Type B pancreatic cell (in vitro differentiated cells): Measurements from ENCODE around the gene DPYSL3. TPM values are rescaled to one million over a fixed set of nuclear protein-coding genes. Genes with fewer than 3 reads are reported as not detected.
A peak's percentile ranks its signal among the peaks of the same experiment; 100 is the strongest.

Source experiments
- DNase-seq: peaks from one replicate; pipeline ENCODE4 v3.0.0; 2021; ENCODE audit warnings: mixed read lengths; ENCODE audit not compliant: unreplicated experiment; ENCODE audit errors: extremely low spot score
- H3K27ac Mint-ChIP-seq: 2 replicates; pipeline ENCODE4 v1.8.0; 2021; ENCODE audit warnings: mild to moderate bottlenecking, mixed read lengths
- H3K27me3 Mint-ChIP-seq: 2 replicates; pipeline ENCODE4 v1.8.0; 2021; ENCODE audit warnings: mixed read lengths
- H3K36me3 Mint-ChIP-seq: 2 replicates; pipeline ENCODE4 v1.8.0; 2021; ENCODE audit warnings: mixed read lengths
- H3K4me1 Mint-ChIP-seq: one replicate; pipeline ENCODE4 v1.8.0; 2021; ENCODE audit warnings: mixed read lengths; ENCODE audit not compliant: unreplicated experiment
- H3K4me3 Mint-ChIP-seq: 2 replicates; pipeline ENCODE4 v1.8.0; 2021; ENCODE audit warnings: mild to moderate bottlenecking, mixed read lengths
- H3K9me3 Mint-ChIP-seq: 2 replicates; pipeline ENCODE4 v1.8.0; 2021; ENCODE audit warnings: mixed read lengths
- CTCF ChIP-seq: fragments of 200-600 bp; sonication (generic); conservative IDR thresholded peaks from 2 replicates; pipeline ENCODE4 v1.5.0; 2021; ENCODE audit warnings: antibody characterized with exemption, mild to moderate bottlenecking
- total RNA-seq: library from RNA; stranded (reverse); gene quantifications from 2 replicates; pipeline ENCODE4 v1.2.1, GENCODE V29; 2021; ENCODE audit warnings: low replicate concordance

Gene DPYSL3
- total RNA-seq, 1 donor from 2014 or later, result 36.0 TPM

- Mint-ChIP-seq H3K4me3 (no peak overlapping the region), H3K36me3 (no peaks in the 10 kb centered on the region), H3K9me3 (no peaks in the 10 kb centered on the region), H3K27me3 (peaks cover 48% of the 10 kb centered on the region), H3K4me1 (peaks cover 34% of the 10 kb centered on the region), H3K27ac (no peak overlapping the region)
- DNase-seq, result no peak
- TF ChIP-seq CTCF, result no peak
Measured at GRCh38 chr5:147451193-147451592, 58.7 kb downstream of the DPYSL3 start.

- no peaks in the 10 kb centered on the region for H3K9me3 Mint-ChIP-seq
- peak overlapping the region; percentile 55 for H3K4me3 Mint-ChIP-seq
- peaks cover 28% of the 10 kb centered on the region for H3K4me1 Mint-ChIP-seq
- no peak overlapping the region for H3K27ac Mint-ChIP-seq
- H3K36me3 Mint-ChIP-seq, result no peaks in the 10 kb centered on the region
- no peak for DNase-seq
- no peak for TF ChIP-seq CTCF
- peaks cover 45% of the 10 kb centered on the region for H3K27me3 Mint-ChIP-seq
Measured at GRCh38 chr5:147450606-147451005, 59.3 kb downstream of the DPYSL3 start.

GRCh38 chr5:147448766-147449165, 61.1 kb downstream of the DPYSL3 start:
- peaks cover 28% of the 10 kb centered on the region for H3K27me3 Mint-ChIP-seq
- H3K4me3 Mint-ChIP-seq, result no peak overlapping the region
- no peak for DNase-seq
- peaks cover 15% of the 10 kb centered on the region for H3K4me1 Mint-ChIP-seq
- TF ChIP-seq CTCF, result no peak
- H3K27ac Mint-ChIP-seq, result no peak overlapping the region
- no peaks in the 10 kb centered on the region for H3K9me3 Mint-ChIP-seq
- no peaks in the 10 kb centered on the region for H3K36me3 Mint-ChIP-seq

- Mint-ChIP-seq H3K36me3 (no peaks in the 10 kb centered on the region), H3K27ac (no peak overlapping the region), H3K9me3 (no peaks in the 10 kb centered on the region), H3K4me3 (no peak overlapping the region), H3K27me3 (peaks cover 12% of the 10 kb centered on the region), H3K4me1 (peaks cover 8% of the 10 kb centered on the region)
- DNase-seq, result no peak
- TF ChIP-seq CTCF, result no peak
Measured at GRCh38 chr5:147446523-147446922, 63.3 kb downstream of the DPYSL3 start.

- no peak for TF ChIP-seq CTCF
- no peak for DNase-seq
- no peak overlapping the region for H3K4me3 Mint-ChIP-seq
- H3K9me3 Mint-ChIP-seq, result no peaks in the 10 kb centered on the region
- H3K4me1 Mint-ChIP-seq, result peaks cover 5% of the 10 kb centered on the region
- no peaks in the 10 kb centered on the region for H3K36me3 Mint-ChIP-seq
- peaks cover 6% of the 10 kb centered on the region for H3K27me3 Mint-ChIP-seq
- no peak overlapping the region for H3K27ac Mint-ChIP-seq
Measured at GRCh38 chr5:147445917-147446316, 64.0 kb downstream of the DPYSL3 start.

GRCh38 chr5:147445090-147445489, 64.8 kb downstream of the DPYSL3 start:
- Mint-ChIP-seq H3K27ac (no peak overlapping the region), H3K27me3 (no peaks in the 10 kb centered on the region), H3K4me1 (peaks cover 5% of the 10 kb centered on the region), H3K9me3 (no peaks in the 10 kb centered on the region), H3K4me3 (no peak overlapping the region), H3K36me3 (no peaks in the 10 kb centered on the region)
- DNase-seq, result no peak
- TF ChIP-seq CTCF, result no peak
